ENCODE results near the gene NINJ1. TPM values are rescaled to one million over a fixed set of nuclear protein-coding genes. Genes with fewer than 3 reads are reported as not detected.
A peak's percentile ranks its signal among the peaks of the same experiment; 100 is the strongest.

NINJ1 gene
- total RNA-seq, 1 experiment from 2014 or later = 68.2 TPM

DNA sequence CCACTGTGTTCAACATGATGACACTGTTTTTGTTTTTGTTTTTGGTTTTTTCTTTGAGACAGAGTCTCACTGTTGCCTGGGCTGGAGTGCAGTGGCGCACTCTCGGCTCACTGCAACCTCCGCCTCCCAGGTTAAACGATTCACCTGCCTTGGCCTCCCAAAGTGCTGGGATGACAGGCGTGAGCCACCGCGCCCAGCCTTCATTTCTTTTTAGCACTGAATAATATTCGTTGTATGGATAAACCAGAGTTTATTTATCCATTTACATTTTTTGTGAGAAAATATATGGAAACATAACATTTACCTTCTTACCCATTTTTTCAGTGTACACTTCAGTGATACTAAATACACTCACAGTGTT lies 33.8 kb downstream of the NINJ1 start:
- DNase-seq (ENCODE audit: low spot score) = no peak

DNA sequence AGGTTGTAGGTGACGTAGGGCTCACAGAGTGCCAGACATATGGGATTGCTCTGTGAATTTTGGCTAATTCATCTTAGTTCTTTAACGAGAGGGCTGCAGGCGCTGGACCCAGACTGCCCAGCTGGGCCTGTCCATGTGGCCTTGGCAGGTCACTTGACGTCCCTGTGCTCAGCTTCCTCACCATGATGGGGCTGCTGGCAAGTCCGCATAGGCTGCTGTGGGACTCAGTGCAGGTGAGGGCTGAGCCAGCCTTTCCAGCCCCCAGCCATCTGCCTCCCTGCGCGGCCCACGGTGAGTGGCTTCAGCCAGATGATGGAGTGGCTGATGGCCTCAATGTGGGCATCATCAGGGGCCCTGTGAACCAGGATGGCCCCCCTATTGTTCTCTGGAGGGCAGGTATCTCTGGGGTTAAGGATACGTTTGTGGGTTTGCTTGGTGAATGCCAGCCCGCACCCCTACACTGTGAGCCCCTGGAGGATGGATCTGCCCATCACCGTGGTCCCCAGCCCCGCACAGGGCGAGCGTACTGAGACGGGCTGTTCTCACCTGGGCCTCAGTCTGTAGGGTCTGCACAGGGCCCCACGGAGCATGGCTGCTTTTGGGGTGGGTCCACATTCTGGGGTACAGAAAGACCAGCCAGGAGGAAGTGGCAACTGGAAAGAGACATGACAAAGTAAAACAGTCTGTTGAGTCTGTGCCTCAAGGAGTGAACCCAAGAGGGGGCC lies 34.3 kb downstream of the NINJ1 start:
- no peak for DNase-seq (ENCODE audit: low spot score)

DNA sequence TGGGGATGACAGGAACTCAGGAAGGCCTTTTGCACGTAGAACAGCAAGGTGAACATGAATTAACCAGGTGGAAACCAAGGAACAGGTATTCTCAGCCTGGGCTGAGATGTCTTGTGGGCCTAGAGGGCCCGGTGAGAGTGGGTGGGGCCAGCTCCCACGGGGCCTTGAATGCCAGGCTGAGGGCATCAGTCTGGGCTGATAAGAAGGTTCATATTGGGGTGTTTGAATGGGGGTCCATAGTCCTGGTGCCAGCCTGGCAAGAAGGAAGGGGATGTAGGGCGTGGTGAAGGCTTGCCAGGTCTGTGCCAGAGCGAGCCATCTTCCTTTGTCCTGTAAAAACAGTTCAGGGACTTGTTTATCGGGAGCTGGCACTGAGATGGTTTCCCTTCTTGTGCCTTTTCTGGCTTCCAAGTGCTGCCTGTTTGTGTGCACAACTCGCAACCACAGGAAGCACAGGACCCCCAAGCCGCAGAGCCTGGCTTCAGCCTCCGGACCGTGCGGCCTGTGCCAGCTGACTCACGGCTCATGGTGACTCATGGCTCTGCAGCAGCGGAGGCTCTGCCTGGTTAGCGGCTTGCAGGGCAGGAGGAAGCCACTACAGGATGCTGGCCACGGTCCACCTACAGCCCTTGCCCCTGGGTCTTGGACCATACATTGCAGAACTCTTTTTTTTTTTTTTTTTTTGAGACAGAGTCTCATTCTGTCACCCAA lies 35.7 kb downstream of the NINJ1 start:
- DNase-seq (ENCODE audit: low spot score) = peak; percentile 92

DNA sequence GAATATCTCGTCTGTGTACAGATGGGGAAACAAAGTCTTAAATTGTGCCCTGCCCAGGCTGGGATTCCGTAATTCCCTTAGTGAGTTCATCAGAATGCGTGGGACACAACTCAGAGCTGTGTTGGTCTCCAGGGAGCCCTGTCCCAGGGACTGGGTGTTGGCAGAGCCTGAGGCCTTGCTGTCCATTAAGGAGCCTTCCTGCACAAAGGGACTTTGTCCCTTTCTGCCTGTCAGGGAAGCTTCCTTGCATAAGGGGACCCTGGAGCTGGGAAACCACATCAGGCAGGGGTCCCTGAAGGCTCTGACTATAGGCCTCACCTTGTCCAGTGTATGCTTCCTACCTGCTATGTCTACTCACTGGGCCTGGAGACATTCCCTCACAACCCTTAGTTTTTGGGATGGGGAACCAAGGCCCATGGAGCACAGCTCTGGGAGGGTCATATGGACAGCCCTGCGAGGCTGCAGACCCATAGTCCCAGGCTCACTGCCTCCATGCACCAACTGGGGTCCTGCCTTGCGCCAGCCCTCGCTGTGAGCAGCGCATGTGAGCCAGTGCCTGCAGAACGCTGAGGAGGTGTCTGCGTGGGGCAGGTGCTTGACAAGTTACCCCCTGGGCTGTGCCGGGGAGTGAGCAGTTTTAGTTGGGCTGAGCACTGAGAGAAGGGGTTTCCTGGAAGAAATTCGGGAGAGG lies 36.4 kb downstream of the NINJ1 start:
- DNase-seq (ENCODE audit: low spot score) = no peak

DNA sequence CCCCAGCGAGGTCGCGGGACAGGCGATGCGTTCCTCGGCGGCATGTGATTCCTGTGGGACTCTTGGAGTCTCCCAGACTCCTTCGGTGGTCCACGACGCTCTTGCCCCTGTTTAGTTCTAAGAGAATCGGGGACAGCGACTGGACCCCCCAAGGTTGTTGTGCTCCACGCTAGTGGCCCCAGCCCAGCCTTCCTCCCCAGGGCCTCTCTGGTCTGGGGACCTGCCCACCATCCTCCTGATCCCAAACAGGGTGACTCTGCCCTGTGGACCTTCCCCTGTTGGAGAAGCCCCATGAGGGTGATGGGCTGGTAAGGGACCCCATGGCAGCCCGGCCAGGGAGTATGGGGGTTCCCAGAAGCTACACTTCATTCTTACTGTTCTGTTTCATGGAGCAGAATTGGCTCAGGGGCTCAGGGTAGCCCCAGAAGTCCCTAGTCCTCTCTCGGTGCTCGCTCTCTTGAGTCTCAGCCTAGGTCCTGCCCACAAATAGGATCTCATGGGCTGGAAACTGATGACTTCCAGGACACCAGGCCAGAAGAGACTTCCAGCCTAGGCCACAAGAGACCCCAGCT lies 37.2 kb downstream of the NINJ1 start:
- no peak for DNase-seq (ENCODE audit: low spot score)

DNA sequence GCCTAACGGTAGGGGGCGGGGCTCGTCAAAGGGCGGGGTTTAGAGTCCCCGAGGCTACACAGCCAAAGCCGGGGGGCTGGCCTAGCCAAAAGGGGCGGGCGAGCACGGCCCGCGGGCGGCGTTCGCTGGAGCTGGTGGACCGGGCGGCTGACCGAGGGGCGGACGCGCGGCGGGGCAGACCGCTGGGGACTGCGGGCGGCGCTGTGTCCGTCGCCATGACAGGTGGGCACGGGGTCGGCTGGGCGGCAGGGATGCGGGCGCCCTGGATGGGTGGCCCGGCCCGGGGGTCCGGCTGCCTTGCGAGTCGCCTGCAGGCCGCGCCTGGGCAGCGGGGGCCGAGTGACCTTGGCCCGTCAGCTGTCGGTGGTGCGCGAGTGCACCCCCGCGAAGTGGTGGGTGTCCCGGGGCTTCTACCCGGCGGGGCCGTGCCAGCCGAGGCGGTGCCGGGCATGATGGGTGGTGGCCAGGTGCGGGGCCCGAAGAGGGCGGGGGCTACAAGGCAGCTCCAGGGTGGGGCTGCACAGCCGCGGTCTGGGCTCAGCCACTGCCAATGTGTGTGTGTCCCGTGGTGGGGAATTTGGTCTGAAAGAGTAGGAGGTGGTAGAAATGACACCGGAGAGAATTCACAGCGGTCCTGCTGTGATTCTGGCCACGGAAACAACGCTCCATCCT lies 37.8 kb downstream of the NINJ1 start, which contains the start of gene CARD19:
Gene CARD19 (plus strand): TSS at position 87 of the 672 bp plus-strand sequence. CDS start 129 bp downstream, at position 216.
- DNase-seq (ENCODE audit: low spot score) = peak; percentile 33

DNA sequence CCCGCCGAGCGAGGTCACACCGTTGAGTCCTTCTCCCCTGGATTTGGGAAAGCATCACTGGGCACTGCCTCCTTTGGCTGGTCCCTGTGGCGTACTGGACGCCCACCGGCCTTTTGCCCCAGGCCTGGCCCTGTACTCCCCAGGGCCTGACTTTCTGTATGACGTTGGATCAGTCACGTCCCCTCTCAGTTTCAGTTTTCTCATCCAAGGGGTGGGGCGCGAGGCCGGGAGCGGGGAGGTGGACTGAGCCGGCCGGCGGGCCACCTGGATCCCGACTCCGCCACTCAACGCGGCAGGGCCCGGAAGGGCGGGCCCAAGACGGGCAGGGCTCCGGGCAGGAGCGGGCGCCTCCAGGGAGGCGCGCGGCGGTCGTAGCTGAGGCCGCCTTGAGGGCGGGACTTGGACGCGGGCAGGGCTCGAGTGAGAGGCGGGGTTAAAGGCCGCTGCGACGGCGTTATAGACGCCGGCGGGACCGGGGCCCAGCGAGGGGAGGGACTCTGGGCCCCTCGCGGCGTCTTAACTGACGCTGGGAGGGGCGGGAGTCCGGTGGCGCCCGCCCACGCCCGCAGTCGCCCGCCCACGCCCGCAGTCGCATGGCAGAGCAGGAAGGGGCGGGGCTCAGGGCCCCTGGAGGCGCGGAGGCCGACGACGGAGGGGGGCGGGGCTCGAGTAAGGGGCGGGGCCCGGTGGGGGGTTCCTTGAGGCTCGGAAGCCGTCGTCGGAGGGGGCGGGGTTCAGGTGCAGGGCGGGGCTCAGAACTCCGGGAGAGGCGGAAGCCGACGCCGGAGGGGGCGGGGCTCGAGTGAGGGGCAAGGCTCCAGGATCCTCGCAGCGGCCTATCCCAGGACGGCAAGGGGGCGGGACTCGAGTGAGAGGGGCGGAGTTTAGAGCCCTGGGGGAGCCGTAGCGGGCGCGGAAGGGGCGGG lies 38.6 kb downstream of the NINJ1 start:
- peak; percentile 91 for DNase-seq (ENCODE audit: low spot score)

DNA sequence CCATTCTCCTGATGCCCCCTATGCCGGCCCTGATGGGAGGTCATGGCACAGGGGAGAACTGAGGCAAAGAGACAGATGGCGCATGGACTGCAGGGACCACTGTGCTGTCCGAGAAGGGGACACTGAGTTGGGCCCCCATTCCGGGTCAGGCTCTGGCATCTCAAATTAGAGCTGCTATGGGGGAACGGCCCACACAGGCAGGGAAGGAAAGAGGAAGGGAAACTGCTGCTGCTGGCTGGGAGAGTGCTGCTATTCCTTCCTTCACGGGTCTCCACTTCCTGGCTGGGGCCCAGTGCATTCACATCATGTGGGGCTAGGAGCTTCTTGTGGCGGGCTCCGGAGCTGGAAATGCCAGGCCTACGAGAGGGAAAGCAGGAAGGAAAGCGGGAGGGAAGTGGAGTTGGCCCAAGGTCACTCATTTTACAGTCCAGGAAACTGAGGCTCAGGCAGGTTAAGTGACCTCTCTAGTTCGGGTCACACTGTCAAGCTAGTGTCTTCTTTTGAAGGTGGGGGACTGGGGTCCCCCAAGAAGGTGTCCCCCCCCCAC lies 39.3 kb downstream of the NINJ1 start:
- DNase-seq (ENCODE audit: low spot score) = no peak

DNA sequence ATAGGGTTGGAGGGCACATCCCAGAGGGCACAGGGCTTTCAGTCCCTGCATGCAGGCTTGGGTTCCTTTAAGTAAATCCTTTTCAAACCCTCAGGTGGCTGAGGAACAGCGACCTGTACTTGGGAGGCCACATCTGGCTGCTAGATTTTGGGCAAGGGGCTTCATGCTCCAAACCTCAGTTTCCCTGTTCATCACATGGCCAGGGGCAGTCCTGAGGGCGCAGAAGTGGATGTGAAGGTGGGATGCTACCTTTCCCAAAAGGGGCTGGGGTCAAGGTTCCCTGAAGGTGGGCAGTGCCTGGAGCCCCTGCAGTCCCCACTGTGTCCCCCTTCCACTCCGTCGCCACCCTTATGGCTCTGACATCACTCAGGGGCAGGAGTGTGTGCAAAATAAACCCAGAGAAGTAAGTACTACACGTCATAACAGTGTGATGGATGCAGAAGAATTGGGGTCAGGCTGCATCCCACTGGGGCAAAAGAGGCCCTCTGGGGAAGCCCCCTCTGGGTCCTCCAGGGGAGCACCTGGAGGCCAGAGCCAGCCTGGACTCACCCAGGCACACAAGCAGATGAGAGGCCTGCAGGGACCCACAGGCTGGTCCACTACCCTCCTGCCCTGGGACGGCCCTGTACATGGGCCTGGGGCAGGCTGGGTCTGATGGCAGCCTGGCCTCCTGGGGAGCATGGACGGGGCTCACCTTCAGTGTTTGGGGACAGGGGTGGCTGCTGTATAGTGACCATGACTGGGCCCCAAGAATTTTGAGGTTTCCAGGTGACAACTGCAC lies 40.0 kb downstream of the NINJ1 start:
- DNase-seq (ENCODE audit: low spot score) = no peak

DNA sequence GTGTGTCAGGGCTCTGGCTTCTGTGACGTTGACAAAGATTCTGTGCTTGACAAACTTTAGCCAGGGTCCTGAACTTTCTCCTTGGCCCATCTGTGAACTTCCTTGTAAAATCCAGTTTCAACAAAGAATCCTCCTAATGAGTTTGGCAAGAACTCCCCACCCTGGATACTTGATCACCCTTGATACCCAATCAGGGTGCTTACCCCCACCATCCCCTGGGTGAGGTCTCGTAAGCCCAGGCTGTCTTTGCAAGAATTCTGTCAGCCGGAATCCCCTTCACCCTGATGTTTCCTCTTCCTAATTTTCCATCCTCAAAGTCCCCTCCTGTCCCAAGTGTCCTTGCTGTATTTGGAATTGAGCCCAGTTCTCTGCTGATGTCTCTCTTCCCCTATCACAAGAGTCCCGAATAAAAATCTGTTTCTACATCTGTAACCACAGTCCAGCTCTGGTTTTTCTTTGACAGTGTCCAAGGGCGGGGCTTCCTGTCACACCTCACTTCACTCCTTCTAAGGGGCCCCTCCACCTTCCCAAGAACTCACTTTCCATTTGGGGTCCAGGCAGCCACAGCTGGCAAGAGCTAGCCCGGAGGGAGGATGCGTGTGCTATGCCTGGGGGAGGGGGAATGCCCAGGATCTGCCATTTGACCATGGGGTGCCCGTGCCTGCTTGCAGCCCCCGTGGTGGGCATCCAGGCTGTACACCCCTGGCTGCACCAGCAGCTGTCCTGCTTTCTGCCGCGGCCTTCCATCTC lies 40.7 kb downstream of the NINJ1 start:
- no peak for DNase-seq (ENCODE audit: low spot score)

DNA sequence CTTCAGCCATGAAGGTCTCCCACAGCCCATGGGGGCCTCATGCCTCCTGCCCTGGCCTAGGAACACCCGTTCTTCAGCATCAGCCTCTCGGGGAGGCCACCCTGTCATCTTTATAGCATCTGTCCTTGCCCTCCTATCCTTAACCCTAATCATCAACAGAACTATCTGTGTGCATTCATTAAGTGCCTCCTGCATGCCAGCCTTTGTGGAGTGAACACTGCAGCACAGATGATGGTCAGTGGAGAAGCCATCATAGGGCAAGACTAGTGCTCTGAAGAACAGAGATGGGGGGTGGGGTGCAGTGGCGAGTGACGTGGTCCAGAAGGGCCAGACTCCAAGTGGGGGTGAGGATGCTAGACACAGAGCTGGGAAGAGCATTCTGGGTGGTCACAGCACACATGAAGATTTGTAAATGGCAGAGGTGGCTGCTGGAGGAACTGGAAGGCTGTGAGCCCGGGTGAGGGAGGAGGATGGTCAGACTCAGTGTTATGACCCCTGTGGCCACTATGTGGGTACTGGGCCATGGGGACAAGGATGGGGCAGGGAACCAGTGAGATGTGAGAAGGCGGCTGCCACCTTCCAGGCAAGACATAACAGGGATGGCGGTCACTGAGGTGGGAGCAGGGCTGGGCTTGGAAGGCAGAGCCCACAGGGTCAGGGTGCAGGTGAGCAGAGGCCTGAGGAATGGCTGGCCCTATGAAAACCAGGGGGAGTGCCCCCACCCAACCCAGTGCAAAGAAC lies 41.6 kb downstream of the NINJ1 start:
- DNase-seq (ENCODE audit: low spot score) = no peak

DNA sequence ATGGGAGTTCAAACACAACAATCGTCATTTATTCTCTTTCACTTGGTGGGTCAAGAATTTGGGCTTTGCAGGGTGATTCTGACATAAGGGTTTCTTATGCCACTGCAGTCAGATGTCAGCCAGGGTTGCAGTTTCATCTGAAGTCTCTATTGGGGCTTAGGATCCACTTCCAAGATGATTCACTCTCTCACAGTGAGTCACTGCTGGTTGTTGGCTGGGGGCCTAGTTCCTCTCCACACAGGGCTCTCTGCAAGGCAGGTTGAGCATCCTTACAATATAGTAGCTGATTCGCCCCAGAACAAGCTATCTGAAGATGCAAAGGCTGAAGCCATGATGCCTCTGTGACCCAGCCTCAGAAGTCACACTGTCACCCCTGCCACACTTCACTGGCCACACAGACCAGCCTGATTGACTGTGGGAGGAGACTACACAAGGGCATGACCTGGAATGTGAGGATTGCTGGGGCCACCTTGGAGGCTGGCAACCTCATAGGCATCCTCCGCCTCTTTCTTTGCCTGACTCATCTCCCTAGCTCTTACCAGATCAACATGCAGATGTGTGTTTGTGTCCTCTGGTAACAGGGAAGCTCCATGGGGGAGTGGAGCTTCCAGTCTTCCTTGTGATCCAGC lies 42.5 kb downstream of the NINJ1 start:
- DNase-seq (ENCODE audit: low spot score) = peak; percentile 68

DNA sequence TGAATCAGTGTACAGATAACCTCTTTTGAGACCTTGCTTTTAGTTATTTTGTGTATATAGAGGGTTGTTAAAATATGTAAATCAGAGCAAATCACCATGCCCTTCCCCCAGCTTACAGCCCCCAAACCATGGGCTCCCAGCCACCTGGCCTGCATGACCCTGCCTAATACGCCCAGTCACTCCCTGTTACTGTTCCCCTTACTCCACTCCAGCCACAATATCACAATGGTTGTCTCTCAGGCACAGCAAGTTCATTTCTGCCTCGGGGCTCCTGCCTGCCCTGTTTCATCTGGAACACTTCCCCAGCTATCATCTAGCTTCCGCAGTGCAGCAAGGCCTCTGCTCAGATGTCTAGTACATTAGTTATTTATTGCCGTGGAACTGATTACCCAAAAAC lies 43.0 kb downstream of the NINJ1 start:
- DNase-seq (ENCODE audit: low spot score) = no peak

DNA sequence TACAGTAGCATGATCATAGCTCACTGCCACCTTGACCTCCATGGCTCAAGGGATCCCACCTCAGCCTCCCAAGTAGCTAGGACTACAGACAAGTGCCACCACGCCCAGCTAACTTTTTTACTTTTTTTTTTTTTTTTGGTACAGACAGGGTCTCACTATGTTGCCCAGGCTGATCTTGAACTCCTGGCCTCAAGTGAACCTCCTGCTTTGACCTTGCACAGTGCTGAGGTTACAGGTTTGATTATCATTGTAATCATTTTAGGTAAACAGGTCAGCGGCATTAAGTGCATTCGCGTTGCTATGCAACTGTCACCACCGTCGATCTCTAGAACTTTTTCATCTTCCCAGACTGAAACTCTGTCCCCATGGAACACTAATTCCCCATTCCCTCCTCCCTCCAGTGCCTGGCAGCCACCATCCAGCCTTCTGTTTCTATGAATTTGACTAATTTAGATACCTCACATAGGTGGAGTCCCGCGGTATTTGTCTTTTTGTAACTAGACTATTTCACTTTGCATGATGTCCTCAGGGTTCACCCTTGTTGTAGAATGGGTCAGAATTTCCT lies 43.9 kb downstream of the NINJ1 start:
- no peak for DNase-seq (ENCODE audit: low spot score)

DNA sequence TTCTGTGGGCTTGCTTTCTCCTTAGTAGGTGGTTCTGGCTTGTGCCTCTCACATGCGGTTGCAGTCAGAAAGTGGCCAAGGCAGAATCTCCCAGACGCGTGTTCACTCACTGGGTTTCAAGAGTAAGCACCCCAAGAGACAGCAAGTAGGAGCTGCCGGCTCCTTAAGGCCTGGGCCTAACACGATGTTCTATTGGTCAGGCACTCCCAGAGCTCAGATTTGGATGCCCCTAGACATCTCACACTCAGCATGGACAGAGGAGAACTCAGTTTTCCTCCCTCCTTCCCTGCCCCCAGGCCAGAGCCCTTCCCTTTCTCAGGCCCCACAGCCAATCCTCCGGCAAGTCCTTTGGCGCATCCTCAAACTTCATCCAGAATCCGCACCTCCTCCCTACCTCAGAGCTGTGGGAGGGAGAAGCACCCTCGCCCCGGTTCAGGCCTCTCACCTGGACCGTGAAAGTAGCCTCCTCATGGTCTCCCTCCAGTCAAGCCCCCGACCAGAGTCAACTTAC lies 44.5 kb downstream of the NINJ1 start:
- no peak for DNase-seq (ENCODE audit: low spot score)

DNA sequence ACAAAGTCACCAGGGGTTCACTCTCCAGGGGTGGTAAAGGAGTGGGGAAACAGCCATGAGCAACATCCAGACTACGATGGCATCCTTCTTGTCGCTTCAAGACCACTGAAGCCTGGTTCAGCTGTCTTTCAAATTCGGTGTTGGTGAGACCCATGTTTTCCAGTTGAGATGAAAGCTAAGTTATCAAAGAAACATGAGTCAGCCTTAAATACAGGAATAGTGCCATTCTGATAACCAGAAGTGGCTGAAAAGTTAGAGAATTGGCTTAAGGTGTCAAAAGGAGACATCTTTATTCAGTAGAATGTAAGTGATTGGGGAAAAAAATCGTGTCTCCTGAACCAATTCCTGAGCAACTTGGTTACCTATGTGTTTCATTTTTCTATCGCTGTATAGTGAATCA lies 45.0 kb downstream of the NINJ1 start:
- DNase-seq (ENCODE audit: low spot score) = no peak

DNA sequence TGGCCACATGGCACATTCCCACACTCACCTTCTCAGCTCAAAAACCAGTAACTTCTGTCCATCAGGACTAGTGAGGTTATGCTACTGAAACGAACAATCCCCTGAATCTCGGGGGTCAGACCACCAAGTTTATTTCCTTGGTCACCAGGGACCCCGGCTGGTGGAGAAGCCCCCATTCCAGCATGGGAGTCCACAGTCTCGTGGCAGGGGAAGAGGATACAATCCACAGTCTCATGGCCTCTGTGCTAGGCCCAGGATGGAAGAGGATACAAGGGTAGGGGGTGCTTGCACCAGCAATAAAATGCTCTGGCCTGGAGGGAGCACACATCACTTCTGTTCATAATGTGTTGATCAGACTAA lies 45.4 kb downstream of the NINJ1 start:
- no peak for DNase-seq (ENCODE audit: low spot score)
